ENCODE data around the gene IMPDH2. TPM values are rescaled to one million over a fixed set of nuclear protein-coding genes. Genes with fewer than 3 reads are reported as not detected.

The IMPDH2 gene
- total and polyA plus RNA-seq, 5 donors from 2014 or later, result 58.6 to 81.3 (median 78.4) TPM

- Mint-ChIP-seq H3K27ac (no peak overlapping the region), H3K9me3 (peaks cover 0 to 1% (median 0%) of the 10 kb centered on the region in 7 donors), H3K36me3 (peaks cover 2% of the 10 kb centered on the region), H3K4me1 (peaks cover 0 to 32% (median 21%) of the 10 kb centered on the region in 4 donors), H3K27me3 (no peaks in the 10 kb centered on the region), H3K4me3 (peak overlapping the region in 2 of 4 donors; percentile 4 to 54)
- Histone ChIP-seq H3K27ac (ENCODE audit: insufficient read depth, low read length, poor library complexity, severe bottlenecking) (no peak overlapping the region), H3K4me1 (ENCODE audit: control insufficient read depth, insufficient read depth, low read length, poor library complexity, severe bottlenecking) (peaks cover 19% of the 10 kb centered on the region), H3K9me3 (ENCODE audit: control insufficient read depth in 2 of 2, low read length in 2 of 2) (no peaks in the 10 kb centered on the region), H3K27me3 (ENCODE audit: control insufficient read depth, insufficient read depth, low read length) (no peaks in the 10 kb centered on the region), H3K4me3 (ENCODE audit: low read depth, low read length) (no peak overlapping the region), H3K36me3 (ENCODE audit: control insufficient read depth, insufficient read depth, low read length) (no peaks in the 10 kb centered on the region)
- ATAC-seq (ENCODE audit: low read depth in 2 of 2) (no peak), DNase-seq (no peak)
Measured at GRCh38 chr3:49004352-49005302, 24.6 kb downstream of the IMPDH2 start.

GRCh38 chr3:49001155-49001554, 28.0 kb downstream of the IMPDH2 start:
- Histone ChIP-seq H3K27ac (ENCODE audit: insufficient read depth, low read length, poor library complexity, severe bottlenecking) (no peak overlapping the region), H3K4me3 (ENCODE audit: low read depth, low read length) (no peak overlapping the region), H3K27me3 (ENCODE audit: control insufficient read depth, insufficient read depth, low read length) (no peaks in the 10 kb centered on the region), H3K9me3 (ENCODE audit: control insufficient read depth in 2 of 2, low read length in 2 of 2) (no peaks in the 10 kb centered on the region), H3K4me1 (ENCODE audit: control insufficient read depth, insufficient read depth, low read length, poor library complexity, severe bottlenecking) (peaks cover under 1% of the 10 kb centered on the region), H3K36me3 (ENCODE audit: control insufficient read depth, insufficient read depth, low read length) (no peaks in the 10 kb centered on the region)
- no peak for DNase-seq
- peaks cover 0 to 6% (median 3%) of the 10 kb centered on the region in 4 donors for H3K4me1 Mint-ChIP-seq
- peaks cover 0 to 1% (median 0%) of the 10 kb centered on the region in 7 donors for H3K9me3 Mint-ChIP-seq
- peak overlapping the region in 2 of 3 donors; percentile 51 to 77 for H3K27ac Mint-ChIP-seq
- ATAC-seq (ENCODE audit: low read depth in 2 of 2), result no peak
- peaks cover 2% of the 10 kb centered on the region for H3K36me3 Mint-ChIP-seq
- H3K27me3 Mint-ChIP-seq, result no peaks in the 10 kb centered on the region
- peak overlapping the region in 1 of 4 donors; percentile 25 for H3K4me3 Mint-ChIP-seq

GRCh38 chr3:48999085-48999858, 29.9 kb downstream of the IMPDH2 start:
- no peaks in the 10 kb centered on the region for H3K27me3 ChIP-seq (ENCODE audit: control insufficient read depth, insufficient read depth, low read length)
- ATAC-seq (ENCODE audit: low read depth in 2 of 2), result no peak
- H3K27ac ChIP-seq (ENCODE audit: insufficient read depth, low read length, poor library complexity, severe bottlenecking), result no peak overlapping the region
- no peak overlapping the region for H3K4me3 Mint-ChIP-seq
- H3K4me3 ChIP-seq (ENCODE audit: low read depth, low read length), result no peak overlapping the region
- DNase-seq, result no peak
- peak overlapping the region in 1 of 3 donors; percentile 44 for H3K27ac Mint-ChIP-seq
- H3K9me3 ChIP-seq (ENCODE audit: control insufficient read depth in 2 of 2, low read length in 2 of 2), result no peaks in the 10 kb centered on the region
- H3K27me3 Mint-ChIP-seq, result no peaks in the 10 kb centered on the region
- peaks cover 0 to 1% (median 0%) of the 10 kb centered on the region in 7 donors for H3K9me3 Mint-ChIP-seq
- H3K36me3 ChIP-seq (ENCODE audit: control insufficient read depth, insufficient read depth, low read length), result no peaks in the 10 kb centered on the region
- H3K36me3 Mint-ChIP-seq, result peaks cover 11% of the 10 kb centered on the region
- H3K4me1 ChIP-seq (ENCODE audit: control insufficient read depth, insufficient read depth, low read length, poor library complexity, severe bottlenecking), result no peaks in the 10 kb centered on the region
- peaks cover 0 to 16% (median 6%) of the 10 kb centered on the region in 4 donors for H3K4me1 Mint-ChIP-seq

- Mint-ChIP-seq H3K9me3 (peaks cover 0 to 1% (median 0%) of the 10 kb centered on the region in 7 donors), H3K4me3 (no peak overlapping the region)
Measured at GRCh38 chr3:48997714-48998637, 31.2 kb downstream of the IMPDH2 start.

GRCh38 chr3:48997102-48997635, 32.0 kb downstream of the IMPDH2 start:
- H3K27me3 ChIP-seq (ENCODE audit: control insufficient read depth, insufficient read depth, low read length), result no peaks in the 10 kb centered on the region
- Mint-ChIP-seq H3K4me1 (peaks cover 7 to 27% (median 14%) of the 10 kb centered on the region in 4 donors), H3K9me3 (no peaks in the 10 kb centered on the region), H3K27me3 (no peaks in the 10 kb centered on the region), H3K27ac (no peak overlapping the region), H3K36me3 (peaks cover 8% of the 10 kb centered on the region), H3K4me3 (no peak overlapping the region)
- no peak overlapping the region for H3K4me3 ChIP-seq (ENCODE audit: low read depth, low read length)
- no peak overlapping the region for H3K27ac ChIP-seq (ENCODE audit: insufficient read depth, low read length, poor library complexity, severe bottlenecking)
- ATAC-seq (ENCODE audit: low read depth in 2 of 2) (no peak), DNase-seq (no peak)
- H3K4me1 ChIP-seq (ENCODE audit: control insufficient read depth, insufficient read depth, low read length, poor library complexity, severe bottlenecking), result peaks cover 2% of the 10 kb centered on the region
- no peaks in the 10 kb centered on the region for H3K36me3 ChIP-seq (ENCODE audit: control insufficient read depth, insufficient read depth, low read length)
- no peaks in the 10 kb centered on the region for H3K9me3 ChIP-seq (ENCODE audit: control insufficient read depth in 2 of 2, low read length in 2 of 2)

More at GRCh38 chr3:48997714-48998637, 31.2 kb downstream of the IMPDH2 start:
- ATAC-seq (ENCODE audit: low read depth in 2 of 2), result no peak
- peaks cover 8% of the 10 kb centered on the region for H3K36me3 Mint-ChIP-seq
- peaks cover 6 to 29% (median 14%) of the 10 kb centered on the region in 4 donors for H3K4me1 Mint-ChIP-seq
- Histone ChIP-seq H3K9me3 (ENCODE audit: control insufficient read depth in 2 of 2, low read length in 2 of 2) (no peaks in the 10 kb centered on the region), H3K27me3 (ENCODE audit: control insufficient read depth, insufficient read depth, low read length) (no peaks in the 10 kb centered on the region), H3K4me1 (ENCODE audit: control insufficient read depth, insufficient read depth, low read length, poor library complexity, severe bottlenecking) (no peaks in the 10 kb centered on the region), H3K36me3 (ENCODE audit: control insufficient read depth, insufficient read depth, low read length) (no peaks in the 10 kb centered on the region), H3K4me3 (ENCODE audit: low read depth, low read length) (no peak overlapping the region), H3K27ac (ENCODE audit: insufficient read depth, low read length, poor library complexity, severe bottlenecking) (no peak overlapping the region)
- H3K27me3 Mint-ChIP-seq, result no peaks in the 10 kb centered on the region
- no peak for DNase-seq
- H3K27ac Mint-ChIP-seq, result peak overlapping the region in 2 of 3 donors; percentile 36 to 60

- DNase-seq, result no peak
- Histone ChIP-seq H3K27ac (ENCODE audit: insufficient read depth, low read length, poor library complexity, severe bottlenecking) (no peak overlapping the region), H3K4me3 (ENCODE audit: low read depth, low read length) (no peak overlapping the region), H3K4me1 (ENCODE audit: control insufficient read depth, insufficient read depth, low read length, poor library complexity, severe bottlenecking) (peaks cover 7% of the 10 kb centered on the region), H3K36me3 (ENCODE audit: control insufficient read depth, insufficient read depth, low read length) (no peaks in the 10 kb centered on the region), H3K9me3 (ENCODE audit: control insufficient read depth in 2 of 2, low read length in 2 of 2) (no peaks in the 10 kb centered on the region), H3K27me3 (ENCODE audit: control insufficient read depth, insufficient read depth, low read length) (no peaks in the 10 kb centered on the region)
- Mint-ChIP-seq H3K36me3 (peaks cover 8% of the 10 kb centered on the region), H3K27ac (no peak overlapping the region), H3K4me1 (peaks cover 11 to 32% (median 19%) of the 10 kb centered on the region in 4 donors), H3K9me3 (no peaks in the 10 kb centered on the region), H3K27me3 (no peaks in the 10 kb centered on the region), H3K4me3 (no peak overlapping the region)
- ATAC-seq (ENCODE audit: low read depth in 2 of 2), result no peak
Measured at GRCh38 chr3:48996640-48997039, 32.6 kb downstream of the IMPDH2 start.
